Hepatocyte (in vitro differentiated cells): ENCODE results near the gene ARL8B. TPM values are rescaled to one million over a fixed set of nuclear protein-coding genes. Genes with fewer than 3 reads are reported as not detected.

Experiments
- DNase-seq: peaks from one replicate; pipeline ENCODE4 v3.0.0-alpha.2; 2016; ENCODE audit warnings: low spot score
- H2AFZ ChIP-seq: fragments of 200-600 bp; sonication (generic); 2 replicates; pipeline ENCODE4 v1.6.0; 2016; ENCODE audit warnings: antibody characterized with exemption, mild to moderate bottlenecking
- H3K27ac ChIP-seq: fragments of 200-600 bp; sonication (generic); 2 replicates; pipeline ENCODE4 v1.5.1; 2016; ENCODE audit warnings: mild to moderate bottlenecking
- H3K27me3 ChIP-seq: fragments of 200-600 bp; sonication (generic); 2 replicates; pipeline ENCODE4 v1.6.1; 2016
- H3K36me3 ChIP-seq: fragments of 200-600 bp; sonication (generic); replicated peaks from 2 replicates; pipeline ENCODE4 v1.5.1; 2016; ENCODE audit warnings: low read depth; ENCODE audit not compliant: insufficient read depth
- H3K4me1 ChIP-seq: fragments of 200-600 bp; sonication (generic); 2 replicates; pipeline ENCODE4 v1.5.1; 2016; ENCODE audit warnings: mild to moderate bottlenecking, moderate library complexity; ENCODE audit not compliant: insufficient read depth
- H3K4me2 ChIP-seq: fragments of 200-600 bp; sonication (generic); 2 replicates; pipeline ENCODE4 v1.6.0; 2016
- H3K4me3 ChIP-seq: fragments of 200-600 bp; sonication (generic); 2 replicates; pipeline ENCODE4 v1.5.1; 2016; ENCODE audit warnings: mild to moderate bottlenecking
- H3K79me2 ChIP-seq: fragments of 200-600 bp; sonication (generic); 2 replicates; pipeline ENCODE4 v1.6.0; 2017; ENCODE audit warnings: mild to moderate bottlenecking
- H3K9me2 ChIP-seq: fragments of 200-600 bp; sonication (generic); replicated peaks from 2 replicates; pipeline ENCODE4 v1.6.0; 2017; ENCODE audit warnings: mild to moderate bottlenecking; ENCODE audit not compliant: insufficient read depth
- H3K9me3 ChIP-seq: fragments of 200-600 bp; sonication (generic); 2 replicates; pipeline ENCODE4 v1.5.1; 2016; ENCODE audit warnings: low read depth, mild to moderate bottlenecking
- H4K20me1 ChIP-seq: fragments of 200-600 bp; sonication (generic); 2 replicates; pipeline ENCODE4 v1.6.0; 2016; ENCODE audit warnings: mild to moderate bottlenecking; ENCODE audit not compliant: insufficient read depth, poor library complexity, severe bottlenecking
- EZH2 ChIP-seq: fragments of 200-600 bp; sonication (generic); IDR thresholded peaks from 2 replicates; pipeline ENCODE4 v1.6.1; 2016; ENCODE audit warnings: antibody characterized with exemption, mild to moderate bottlenecking, borderline replicate concordance
- EZH2phosphoT487 ChIP-seq: fragments of 200-600 bp; sonication (generic); IDR thresholded peaks from one replicate; pipeline ENCODE4 v1.6.1; 2018; ENCODE audit warnings: antibody characterized with exemption, mild to moderate bottlenecking, low read depth, moderate library complexity; ENCODE audit not compliant: unreplicated experiment, severe bottlenecking
- WGBS: methylation state at CpG from one replicate; pipeline ENCODE4 v1.1.6; 2016; ENCODE audit warnings: low lambda C conversion rate; ENCODE audit errors: missing lambda C conversion rate; 5-methylcytosine and 5-hydroxymethylcytosine counted together
- polyA plus RNA-seq: library from polyadenylated mRNA; unstranded; fragments of >200 nt; fragmentation: Nextera tagmentation; extraction: Ambion mirVana; gene quantifications from 2 replicates; pipeline ENCODE4 v1.2.1, GENCODE V29; 2016
- total RNA-seq: library from RNA; depleted of rRNA; stranded (reverse); fragments of >200 nt; gene quantifications from 2 replicates; pipeline ENCODE4 v1.2.3, GENCODE V29; 2014
- TF ChIP-seq, protein P1 (sequence below): fragments of 200-600 bp; sonication (generic); IDR thresholded peaks from 2 replicates; pipeline ENCODE4 v1.5.1; 2016; ENCODE audit warnings: antibody characterized with exemption, mild to moderate bottlenecking; ENCODE audit not compliant: poor library complexity

Gene ARL8B
- total and polyA plus RNA-seq, 2 experiments from 2014 or later = 58.1 to 94.4 TPM

DNA sequence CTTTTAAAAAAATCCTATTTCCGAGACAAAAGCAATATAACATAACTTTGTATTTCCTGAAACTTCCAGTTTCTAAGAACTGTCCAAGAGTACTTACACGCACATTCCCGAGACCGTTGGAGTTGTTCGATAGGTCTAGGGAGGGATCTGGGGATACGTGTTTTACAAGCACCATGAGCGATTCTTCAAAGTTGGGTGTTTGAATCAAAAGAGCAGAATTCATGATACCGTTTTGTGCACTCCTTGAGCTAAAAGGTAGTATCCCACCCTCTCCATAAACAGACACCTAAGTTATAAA lies 64.7 kb downstream of the ARL8B start:
- peak; percentile 53 for DNase-seq
- Histone ChIP-seq H3K9me2 (no peaks in the 10 kb centered on the region), H3K4me2 (peak overlapping the region; percentile 84), H3K4me1 (peaks cover 20% of the 10 kb centered on the region), H3K4me3 (peak overlapping the region; percentile 38), H3K36me3 (no peaks in the 10 kb centered on the region), H3K27ac (peak overlapping the region; percentile 74), H2AFZ (peak overlapping the region; percentile 50), H3K9me3 (no peaks in the 10 kb centered on the region), H3K79me2 (peaks cover 41% of the 10 kb centered on the region), H4K20me1 (no peaks in the 10 kb centered on the region), H3K27me3 (no peaks in the 10 kb centered on the region)
- 7% methylated on average over 8 of the region's 8 CpGs for WGBS
- TF ChIP-seq EZH2 (no peak), EZH2phosphoT487 (no peak)
- TF ChIP-seq, protein P1, sequence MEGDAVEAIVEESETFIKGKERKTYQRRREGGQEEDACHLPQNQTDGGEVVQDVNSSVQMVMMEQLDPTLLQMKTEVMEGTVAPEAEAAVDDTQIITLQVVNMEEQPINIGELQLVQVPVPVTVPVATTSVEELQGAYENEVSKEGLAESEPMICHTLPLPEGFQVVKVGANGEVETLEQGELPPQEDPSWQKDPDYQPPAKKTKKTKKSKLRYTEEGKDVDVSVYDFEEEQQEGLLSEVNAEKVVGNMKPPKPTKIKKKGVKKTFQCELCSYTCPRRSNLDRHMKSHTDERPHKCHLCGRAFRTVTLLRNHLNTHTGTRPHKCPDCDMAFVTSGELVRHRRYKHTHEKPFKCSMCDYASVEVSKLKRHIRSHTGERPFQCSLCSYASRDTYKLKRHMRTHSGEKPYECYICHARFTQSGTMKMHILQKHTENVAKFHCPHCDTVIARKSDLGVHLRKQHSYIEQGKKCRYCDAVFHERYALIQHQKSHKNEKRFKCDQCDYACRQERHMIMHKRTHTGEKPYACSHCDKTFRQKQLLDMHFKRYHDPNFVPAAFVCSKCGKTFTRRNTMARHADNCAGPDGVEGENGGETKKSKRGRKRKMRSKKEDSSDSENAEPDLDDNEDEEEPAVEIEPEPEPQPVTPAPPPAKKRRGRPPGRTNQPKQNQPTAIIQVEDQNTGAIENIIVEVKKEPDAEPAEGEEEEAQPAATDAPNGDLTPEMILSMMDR = no peak

DNA sequence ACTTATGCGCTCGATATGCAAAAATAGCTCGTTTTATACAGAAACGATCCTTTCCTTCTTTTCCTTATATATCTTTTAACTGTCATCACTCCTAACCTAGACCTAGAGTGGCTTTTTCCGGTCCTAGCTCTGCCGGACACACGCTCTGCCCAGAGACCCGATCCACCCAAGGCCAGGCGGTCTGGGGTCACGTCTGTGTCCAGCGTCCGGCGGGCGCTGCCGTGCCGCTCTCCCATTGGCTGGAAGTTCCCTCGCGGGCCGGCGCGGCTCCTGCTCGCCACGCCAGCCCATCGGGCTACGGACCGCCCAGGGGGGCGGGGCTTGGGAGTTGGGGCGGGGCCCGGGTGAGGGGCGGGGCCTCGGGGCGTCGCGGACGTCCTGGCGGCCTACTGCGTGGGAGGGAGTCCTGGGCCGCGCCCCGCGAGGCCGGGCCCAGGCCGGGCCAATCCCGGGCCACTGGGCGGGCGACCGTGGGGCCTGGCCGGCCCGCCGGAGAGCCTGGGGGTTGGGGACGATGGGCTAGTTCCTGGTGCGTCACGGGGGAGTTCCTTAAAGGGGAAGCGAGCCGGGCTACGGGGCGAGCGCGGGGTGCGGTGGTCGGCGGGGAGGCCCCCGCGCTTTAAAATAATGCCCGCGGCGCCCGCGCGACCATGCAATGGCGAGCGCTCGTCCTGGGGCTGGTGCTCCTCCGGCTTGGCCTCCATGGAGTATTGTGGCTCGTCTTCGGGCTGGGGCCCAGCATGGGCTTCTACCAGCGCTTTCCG lies 65.2 kb downstream of the ARL8B start, which contains the start of gene EDEM1:
EDEM1 (plus strand) TSS at position 552 of the 764 bp plus-strand sequence; CDS start at position 651, 99 bp downstream.
- H2AFZ ChIP-seq = peak within 1 kb of the TSS; percentile 73
- peak within 1 kb of the TSS; percentile 84 for H3K4me2 ChIP-seq
- H3K27me3 ChIP-seq = no peaks in the 10 kb centered on the region
- H3K4me3 ChIP-seq = peak within 1 kb of the TSS; percentile 93
- H3K9me3 ChIP-seq = no peaks in the 10 kb centered on the region
- no peaks in the 10 kb centered on the region for H3K36me3 ChIP-seq
- TF ChIP-seq EZH2phosphoT487 = no peak
- TF ChIP-seq EZH2 = no peak
- TF ChIP-seq, protein P1 = no peak
- 1% methylated on average over 37 of the region's 78 CpGs for WGBS
- H3K4me1 ChIP-seq = peaks cover 20% of the 10 kb centered on the region
- DNase-seq = peak; percentile 97
- no peaks in the 10 kb centered on the region for H3K9me2 ChIP-seq
- peaks cover 46% of the 10 kb centered on the region for H3K79me2 ChIP-seq
- H4K20me1 ChIP-seq = no peaks in the 10 kb centered on the region
- peak within 1 kb of the TSS; percentile 97 for H3K27ac ChIP-seq

DNA sequence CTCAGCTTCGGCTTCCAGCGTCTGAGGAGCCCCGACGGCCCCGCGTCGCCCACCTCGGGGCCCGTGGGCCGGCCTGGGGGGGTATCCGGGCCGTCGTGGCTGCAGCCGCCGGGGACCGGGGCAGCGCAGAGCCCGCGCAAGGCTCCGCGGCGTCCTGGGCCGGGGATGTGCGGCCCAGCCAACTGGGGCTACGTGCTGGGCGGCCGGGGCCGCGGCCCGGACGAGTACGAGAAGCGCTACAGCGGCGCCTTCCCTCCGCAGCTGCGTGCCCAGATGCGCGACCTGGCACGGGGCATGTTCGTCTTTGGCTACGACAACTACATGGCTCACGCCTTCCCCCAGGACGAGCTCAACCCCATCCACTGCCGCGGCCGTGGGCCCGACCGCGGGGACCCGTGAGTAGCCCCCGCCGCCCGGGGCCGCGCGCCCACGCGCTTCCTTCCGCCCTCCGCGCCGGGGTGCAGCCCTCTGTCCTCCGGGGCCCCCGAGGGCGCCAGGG lies 65.9 kb downstream of the ARL8B start:
- Histone ChIP-seq H3K36me3 (no peaks in the 10 kb centered on the region), H2AFZ (peak overlapping the region; percentile 73), H3K9me2 (no peaks in the 10 kb centered on the region), H3K4me2 (peak overlapping the region; percentile 70), H3K27me3 (no peaks in the 10 kb centered on the region), H3K27ac (peak overlapping the region; percentile 97), H3K79me2 (peaks cover 52% of the 10 kb centered on the region), H3K4me1 (peaks cover 19% of the 10 kb centered on the region), H3K4me3 (peak overlapping the region; percentile 93), H4K20me1 (no peaks in the 10 kb centered on the region), H3K9me3 (no peaks in the 10 kb centered on the region)
- 2% methylated on average over 49 of the region's 66 CpGs for WGBS
- peak; percentile 65 for DNase-seq
- TF ChIP-seq, protein P1 = no peak
- no peak for TF ChIP-seq EZH2phosphoT487
- no peak for TF ChIP-seq EZH2
